GM18870 (cell line): ENCODE data around the gene GCK.

Experiments
- ATAC-seq: cut with Tn5 transposase; IDR thresholded peaks from one replicate; pipeline ENCODE4 v1.9.1; 2021; ENCODE audit warnings: moderate library complexity; ENCODE audit not compliant: unreplicated experiment

The GCK gene

DNA sequence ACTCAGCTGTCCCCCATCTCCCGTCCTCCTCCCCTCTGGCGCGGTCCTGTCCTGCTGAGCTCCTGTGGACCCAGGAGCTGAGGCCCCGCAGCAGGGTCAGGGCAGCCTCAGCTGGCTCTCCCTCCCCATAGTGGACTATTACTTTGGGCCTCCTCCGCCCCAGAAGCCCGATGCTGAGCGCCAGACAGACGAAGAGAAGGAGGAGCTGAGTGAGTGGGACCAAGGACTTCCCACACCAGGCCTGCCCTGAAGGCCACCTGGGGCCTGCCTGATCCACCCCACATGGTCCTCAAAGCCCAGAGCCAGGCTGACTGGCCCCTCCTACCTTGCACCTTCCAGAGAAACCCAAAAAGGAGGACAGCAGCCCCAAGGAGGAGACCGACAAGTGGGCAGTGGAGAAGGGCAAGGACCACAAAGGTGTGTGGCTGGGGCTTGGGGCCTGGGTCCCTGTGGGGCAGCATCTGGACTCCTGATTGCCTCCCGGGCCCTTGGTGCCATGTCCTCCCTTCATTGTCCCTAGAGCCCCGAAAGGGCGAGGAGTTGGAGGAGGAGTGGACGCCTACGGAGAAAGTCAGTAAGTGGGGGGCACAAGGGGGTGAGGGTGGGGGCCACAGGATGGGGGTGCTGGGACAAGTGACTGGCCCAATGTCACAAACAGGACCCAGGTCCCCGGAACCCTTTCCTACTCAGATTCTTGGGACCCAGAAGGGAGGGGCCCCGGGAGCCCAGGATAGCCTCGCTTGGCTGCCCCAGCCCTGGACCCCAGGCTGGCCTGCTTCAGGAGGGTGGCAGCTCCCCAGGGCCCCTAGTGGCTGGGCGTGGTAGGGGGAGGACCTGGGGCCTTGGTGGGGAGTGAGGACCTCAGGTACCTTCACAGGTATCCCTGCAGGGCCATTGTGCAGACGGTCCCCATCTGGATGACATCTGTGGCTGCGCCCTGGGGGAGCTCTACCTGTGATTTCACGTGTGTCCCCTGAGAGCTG lies 80.2 kb downstream of the GCK start:
- ATAC-seq, result no peak

DNA sequence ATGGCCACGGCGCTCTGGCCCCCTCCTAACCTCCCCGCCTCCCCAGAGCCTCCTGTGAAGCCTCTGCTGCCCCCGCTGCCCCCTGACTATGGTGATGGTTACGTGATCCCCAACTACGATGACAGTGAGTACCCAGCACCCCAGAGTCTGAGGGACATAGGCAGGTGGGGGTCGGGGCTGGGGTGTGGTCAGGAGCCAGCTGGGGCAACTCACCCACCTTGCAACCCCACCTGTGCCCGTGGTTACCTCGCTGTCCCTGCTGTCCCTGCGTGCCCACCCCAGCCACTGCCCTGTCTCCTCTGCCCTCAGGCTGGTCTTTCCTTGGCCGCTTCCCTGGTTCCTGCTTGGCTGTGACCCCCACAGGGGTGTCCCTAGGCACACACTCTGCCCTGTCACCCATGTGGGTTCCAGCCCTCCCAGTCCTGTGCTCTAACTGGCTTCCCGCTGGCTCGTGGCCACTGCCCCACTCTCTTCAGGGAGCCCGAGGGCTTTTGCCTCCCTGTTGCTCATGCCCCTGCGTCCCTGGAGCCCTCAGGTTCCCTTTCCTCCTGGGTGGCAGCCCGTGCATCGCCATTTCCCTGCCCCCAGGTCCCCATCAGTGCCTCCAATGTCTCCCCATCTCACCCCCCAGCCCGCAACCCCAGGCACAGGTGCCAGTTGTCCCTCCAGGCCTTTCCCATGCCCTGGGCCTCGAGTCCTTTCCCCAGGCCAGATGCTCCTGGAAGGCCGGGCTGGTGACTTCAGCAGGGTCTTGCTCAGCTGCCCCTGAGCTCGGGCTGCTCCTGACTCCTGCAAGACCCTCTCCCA lies 81.1 kb downstream of the GCK start:
- ATAC-seq, result no peak

DNA sequence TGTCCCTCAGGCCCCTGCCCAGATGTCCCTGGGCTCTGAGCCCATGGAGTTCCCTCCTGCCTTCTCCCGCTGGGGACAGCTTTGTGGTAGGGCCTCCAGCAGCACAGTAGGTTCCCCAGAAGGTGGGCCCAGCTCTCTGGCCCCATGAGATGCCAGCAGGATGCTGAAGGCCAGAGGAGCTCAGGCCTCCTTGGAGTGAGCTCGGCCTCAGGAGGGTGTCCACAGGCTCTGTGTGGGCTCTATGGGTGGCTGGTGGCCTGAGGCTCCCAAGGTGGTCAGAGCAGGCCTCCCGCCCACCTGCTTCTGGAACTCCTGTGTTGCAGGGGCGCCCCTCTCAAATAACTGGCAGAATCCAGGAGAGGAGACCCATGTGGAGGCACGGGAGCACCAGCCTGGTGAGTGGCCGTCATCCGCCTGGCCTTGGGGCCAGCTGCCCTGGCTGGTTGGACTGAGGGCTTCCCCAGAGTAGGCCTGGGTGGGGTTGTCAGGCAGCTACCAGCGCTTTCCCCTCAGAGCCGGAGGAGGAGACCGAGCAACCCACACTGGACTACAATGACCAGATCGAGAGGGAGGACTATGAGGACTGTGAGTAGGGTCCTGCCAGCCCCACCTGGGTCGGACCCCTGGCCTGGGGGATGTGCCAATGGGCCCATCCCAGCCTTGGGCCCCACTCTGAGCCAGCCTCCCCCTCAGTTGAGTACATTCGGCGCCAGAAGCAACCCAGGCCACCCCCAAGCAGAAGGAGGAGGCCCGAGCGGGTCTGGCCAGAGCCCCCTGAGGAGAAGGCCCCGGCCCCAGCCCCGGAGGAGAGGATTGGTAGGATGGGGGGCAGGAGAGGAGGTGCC lies 81.9 kb downstream of the GCK start:
- no peak for ATAC-seq

DNA sequence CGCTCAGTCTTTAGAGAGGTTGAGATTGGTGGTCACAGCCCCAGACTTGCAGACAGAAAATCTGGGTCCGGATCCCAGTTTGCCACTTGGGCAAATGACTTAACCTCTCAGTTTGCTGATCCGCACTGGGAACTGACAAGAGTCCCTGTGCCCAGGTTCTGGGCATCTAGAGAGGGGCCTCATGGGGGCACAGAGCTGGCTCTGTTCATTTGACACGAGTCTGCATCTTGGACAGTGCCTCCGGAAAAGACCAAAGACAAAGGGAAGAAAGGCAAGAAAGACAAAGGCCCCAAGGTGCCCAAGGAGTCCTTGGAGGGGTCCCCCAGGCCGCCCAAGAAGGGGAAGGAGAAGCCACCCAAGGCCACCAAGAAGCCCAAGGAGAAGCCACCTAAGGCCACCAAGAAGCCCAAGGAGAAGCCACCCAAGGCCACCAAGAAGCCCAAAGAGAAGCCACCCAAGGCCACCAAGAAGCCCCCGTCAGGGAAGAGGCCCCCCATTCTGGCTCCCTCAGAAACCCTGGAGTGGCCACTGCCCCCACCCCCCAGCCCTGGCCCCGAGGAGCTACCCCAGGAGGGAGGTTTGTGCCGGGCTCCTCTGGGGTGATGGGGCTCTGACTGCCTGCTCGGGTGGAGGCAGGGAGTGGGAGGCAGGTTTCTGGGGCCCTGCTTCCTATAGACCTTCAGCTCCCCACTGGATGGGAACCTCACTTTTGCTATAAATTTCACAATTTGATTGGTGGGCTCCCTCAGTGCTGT lies 82.8 kb downstream of the GCK start:
- ATAC-seq, result no peak

DNA sequence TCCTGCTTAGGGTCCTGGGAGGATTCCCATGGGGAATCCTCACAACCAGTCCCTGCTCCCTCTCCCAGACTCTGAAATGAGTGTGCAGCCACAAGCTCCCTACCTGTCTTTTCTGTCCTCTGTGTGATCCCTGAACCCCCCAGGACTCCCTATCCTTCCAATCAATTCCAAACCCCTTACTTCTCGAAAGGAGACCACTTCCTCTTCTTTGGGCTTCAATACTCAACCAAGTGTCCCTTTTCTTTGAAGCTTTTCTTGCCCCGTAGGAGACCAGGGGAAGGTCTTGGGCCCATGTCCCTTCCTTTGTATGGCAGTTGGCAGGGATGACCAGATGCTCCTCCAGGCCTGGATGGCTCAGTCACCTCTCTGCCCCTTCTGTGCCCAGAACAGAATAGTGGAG lies 83.4 kb downstream of the GCK start:
- no peak for ATAC-seq

DNA sequence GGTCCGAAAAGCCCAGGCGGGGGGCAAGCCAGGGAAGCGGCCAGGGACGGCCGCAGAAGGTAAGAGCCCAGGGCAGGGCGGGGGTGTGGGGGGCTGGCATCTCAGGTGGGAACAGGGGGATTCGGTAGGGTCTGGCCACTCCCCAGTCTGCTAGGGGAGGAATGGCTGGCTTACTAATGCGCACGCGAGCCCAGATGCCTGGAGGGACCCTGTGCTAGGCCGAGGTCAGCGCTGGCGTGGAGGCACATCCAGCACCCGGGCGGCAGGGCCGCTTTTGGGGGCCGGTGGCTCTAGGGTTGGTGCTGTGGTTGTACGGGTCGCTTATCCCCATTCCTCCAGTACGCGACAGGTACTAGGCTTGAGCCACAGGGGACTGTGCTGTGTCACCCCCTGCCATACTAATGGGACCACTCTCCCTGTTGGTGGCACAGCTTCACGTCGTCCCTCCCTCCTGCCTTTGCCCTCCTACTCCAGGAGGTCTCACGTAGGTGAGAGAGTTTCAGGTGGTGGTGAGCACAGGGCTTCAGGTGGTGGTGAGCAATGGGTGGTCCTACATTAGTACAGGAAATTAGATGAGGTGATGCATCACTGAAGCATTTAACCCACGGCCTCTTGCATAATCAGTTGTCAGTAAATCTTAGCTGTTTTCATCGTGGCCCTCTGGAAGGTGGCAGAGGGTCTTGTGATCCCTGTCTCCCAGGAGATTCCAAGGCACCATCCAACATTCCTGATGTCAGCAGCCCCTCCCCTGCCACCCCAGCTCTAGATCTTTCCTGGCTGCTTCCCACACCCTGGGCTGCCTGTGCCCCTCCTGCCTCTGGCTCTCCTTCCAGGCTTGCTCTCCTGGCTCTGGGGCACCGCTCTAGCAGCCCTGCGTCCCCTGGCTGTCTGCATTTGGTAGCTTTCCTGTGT lies 84.1 kb downstream of the GCK start:
- no peak for ATAC-seq

DNA sequence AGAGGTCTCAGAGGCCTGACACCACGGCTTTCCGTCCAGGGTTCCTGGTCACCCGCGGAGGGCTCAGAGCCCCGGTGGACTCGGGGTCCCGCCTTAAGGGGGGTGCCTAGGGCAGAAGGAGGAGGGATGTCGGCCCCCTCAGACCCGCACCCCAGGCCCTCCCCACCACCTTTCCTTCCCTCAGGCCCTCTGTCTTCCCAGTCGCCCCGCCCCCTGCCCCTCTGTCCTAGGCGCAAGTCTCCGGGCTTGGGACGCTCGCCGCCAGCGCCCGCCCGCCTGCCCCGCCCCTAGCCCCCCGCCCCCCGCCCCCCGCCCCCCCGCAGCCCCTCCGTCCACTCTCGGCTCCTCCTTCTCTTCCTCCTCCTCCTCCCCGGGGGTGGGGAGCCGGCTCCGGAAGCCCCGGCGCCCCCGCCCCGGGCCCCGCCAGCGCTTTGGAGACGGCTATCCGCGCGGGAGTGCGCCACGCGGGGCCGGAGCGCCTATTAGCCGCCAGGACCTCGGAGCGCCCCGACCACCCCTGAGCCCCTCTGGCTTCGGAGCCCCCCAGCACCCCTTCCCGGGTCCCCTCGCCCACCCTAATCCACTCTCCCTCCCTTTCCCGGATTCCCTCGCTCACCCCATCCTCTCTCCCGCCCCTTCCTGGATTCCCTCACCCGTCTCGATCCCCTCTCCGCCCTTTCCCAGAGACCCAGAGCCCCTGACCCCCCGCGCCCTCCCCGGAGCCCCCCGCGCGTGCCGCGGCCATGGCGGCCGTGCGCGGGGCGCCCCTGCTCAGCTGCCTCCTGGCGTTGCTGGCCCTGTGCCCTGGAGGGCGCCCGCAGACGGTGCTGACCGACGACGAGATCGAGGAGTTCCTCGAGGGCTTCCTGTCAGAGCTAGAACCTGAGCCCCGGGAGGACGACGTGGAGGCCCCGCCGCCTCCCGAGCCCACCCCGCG lies 85.0 kb downstream of the GCK start, which contains the start of gene AEBP1:
TSS of gene AEBP1 (plus strand) at position 423 of the 937 bp plus-strand sequence. CDS start at position 744, 321 bp downstream.
- no peak for ATAC-seq

DNA sequence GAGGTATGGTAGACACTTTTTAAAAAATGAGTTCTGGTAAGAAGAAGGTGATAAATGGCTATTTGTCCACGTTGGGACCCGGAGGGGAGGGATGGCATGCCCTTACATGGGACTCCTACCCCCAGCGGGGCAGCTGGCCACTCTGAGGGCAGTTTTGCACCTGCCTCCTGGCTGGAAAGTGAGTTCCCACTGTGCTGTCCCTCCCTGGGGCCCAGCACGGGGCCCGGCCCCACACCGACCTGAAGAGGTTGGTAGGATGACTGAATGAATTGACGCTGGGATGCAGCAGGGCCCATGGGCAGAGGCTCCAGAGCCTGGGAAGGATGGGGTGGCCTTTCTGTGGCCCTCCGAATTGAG lies 85.7 kb downstream of the GCK start:
- ATAC-seq, result no peak

DNA sequence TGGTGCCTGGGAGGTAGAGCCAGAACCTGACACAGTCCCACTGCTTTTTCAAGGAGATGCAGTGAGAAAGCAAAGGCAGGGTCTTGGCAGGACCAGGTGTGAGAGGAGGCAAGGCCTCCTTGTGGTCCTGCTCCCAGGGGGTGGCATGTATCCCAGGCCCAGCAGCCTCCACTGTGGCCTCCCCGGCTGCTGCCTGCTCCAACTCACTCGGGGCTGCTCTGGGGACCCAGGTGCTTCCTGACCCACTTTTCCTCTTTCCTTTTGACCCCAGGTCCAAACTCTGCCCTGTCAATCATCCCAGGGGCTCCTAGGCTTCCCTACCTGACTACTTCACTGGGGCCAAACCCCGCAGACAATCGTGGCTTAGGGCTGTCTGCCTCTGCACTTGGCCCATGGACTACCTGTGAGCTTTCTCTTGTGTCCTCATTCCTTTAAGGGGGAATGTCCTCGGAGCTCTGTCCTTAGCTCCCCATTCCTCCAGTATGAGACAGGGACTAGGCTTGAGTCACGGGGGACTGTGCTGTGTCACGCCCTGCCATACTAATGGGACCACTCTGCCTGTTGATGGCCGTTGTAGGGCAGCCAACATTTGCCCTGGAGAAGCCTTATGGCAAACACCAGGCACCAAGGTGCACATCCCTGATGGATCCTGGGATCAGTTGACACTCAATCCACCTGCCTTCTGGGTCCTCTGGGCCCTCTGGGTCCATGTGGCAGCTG lies 86.2 kb downstream of the GCK start:
- no peak for ATAC-seq

DNA sequence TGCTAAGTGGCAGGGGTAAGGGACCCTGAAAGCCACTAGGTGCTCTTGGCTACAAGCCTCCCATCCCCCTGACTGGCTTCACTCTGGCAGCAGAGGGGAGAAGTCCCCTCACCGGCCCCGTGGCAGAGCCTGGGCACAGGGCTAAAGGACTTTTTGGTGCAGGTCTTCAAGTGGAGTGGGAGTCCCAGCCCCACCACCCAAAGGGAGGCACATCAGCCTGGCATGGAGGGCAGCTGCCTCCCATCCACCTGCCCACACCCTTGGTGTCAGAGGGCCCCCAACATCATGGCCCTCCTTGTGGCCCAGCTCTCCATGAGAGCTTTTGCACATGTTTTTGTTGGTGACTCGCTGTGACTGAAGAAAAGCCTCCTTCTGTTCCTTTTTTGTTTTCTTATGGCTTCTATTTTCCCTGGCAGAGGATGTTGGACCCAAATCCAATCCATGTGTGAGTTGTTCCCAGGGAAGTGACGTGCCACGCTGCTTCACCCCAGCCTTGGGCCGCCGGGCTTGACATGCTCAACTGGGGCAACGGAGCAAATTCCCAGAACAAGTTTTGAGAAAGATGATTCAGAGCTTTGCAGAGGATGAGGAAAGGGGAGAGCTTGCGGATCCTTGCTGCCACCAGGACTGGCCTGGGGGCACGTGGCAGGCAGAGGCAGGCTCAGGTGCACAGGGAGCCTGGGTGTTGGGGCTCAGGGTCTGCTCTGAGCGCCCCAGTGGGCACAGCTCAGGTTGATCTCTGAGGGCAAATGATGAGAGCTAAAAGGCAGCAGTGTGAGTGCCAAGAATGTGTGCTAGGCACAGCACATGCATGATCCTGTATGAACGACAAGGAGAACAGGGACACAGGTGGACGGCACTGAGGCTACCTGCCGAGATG lies 87.0 kb downstream of the GCK start:
- ATAC-seq, result no peak

DNA sequence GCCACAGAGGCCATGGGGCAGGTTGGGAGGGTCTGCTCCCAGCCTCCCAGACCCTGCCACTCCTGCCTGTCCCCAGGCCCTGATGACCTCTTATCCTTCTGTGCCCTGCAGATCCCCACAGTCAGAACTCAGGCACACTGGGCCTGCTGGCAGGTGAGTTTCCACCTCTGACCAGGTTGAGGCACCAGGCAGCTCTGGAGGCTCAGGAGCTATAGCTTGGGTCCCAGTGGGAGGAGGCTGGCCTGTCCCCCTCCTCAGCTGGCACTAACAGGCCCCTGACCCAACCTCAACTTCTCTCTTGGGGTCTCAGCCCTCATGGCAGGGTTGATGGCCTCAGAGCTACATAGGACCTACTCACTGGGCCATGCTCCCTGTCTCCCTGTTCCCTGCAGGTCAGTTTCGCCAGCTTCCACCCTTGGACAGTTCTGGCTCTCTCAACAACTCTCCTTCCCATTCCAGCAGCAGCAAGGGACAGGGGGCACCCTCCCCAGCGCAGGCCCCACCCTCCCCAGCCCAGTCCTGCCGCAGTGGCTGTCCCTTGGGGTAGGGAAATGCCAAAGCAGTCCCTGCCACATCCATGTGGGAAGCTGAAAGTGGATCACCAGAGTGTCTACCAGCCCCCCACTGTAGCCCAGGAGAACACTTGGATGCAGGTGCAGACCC lies 87.8 kb downstream of the GCK start:
- no peak for ATAC-seq

DNA sequence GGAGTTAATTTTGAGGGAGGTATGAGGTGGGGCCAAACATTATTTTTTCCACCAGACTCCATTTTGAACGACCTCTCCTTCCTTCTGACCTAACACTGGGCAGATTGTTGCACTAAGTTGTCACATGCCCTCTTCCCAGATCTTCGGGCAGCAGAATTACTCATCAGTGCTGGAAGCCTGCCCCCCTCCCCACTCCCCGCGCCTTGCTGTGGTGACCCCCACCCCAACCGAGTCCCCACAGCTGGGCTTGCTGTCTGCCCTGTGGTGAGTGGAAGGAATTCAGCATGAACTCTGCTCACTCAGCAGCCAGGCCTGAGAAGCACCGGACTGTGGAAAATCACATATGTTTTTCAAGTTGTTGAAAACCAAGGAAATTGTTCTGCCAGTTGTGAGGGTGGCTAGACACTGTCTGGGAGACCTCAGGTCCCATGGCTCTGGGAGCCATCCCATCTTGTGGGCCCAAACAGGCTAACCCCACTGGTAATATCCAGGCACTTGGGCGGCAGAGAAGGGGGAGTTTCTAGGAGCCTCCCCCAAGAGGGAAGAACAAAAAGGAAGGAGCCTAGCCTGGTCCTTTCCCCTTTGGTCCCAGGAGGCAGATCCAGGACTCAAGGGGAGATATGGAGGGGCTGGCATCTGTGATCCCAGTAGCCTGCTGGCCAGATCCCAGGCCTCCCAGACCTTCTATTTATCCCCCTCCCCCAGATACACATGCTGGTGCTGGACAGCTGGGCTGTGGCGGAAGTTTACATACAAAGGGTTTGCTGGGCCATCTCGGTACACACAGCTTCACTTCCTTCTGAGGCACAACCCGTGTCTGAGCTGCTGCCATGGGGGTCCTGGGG lies 88.6 kb downstream of the GCK start:
- no peak for ATAC-seq

DNA sequence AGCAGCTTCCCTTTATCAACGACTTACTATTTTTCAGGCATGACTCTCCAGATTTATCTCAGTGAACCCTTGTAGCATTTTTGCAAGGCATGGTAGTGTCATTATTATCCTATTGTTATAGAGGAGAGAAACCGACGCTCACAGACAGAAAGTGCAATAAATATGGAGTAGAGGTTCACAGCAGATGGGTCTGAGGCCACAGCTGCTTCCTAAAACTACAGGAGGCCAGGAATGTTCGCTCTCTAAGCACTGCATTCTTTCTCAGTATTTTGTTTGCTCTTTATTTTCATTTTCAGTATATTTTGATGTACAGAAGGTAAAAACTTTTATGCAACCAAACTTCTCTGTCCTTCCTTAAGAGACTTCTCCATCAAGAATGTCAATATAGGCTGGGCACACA lies 89.6 kb downstream of the GCK start:
- ATAC-seq, result no peak

DNA sequence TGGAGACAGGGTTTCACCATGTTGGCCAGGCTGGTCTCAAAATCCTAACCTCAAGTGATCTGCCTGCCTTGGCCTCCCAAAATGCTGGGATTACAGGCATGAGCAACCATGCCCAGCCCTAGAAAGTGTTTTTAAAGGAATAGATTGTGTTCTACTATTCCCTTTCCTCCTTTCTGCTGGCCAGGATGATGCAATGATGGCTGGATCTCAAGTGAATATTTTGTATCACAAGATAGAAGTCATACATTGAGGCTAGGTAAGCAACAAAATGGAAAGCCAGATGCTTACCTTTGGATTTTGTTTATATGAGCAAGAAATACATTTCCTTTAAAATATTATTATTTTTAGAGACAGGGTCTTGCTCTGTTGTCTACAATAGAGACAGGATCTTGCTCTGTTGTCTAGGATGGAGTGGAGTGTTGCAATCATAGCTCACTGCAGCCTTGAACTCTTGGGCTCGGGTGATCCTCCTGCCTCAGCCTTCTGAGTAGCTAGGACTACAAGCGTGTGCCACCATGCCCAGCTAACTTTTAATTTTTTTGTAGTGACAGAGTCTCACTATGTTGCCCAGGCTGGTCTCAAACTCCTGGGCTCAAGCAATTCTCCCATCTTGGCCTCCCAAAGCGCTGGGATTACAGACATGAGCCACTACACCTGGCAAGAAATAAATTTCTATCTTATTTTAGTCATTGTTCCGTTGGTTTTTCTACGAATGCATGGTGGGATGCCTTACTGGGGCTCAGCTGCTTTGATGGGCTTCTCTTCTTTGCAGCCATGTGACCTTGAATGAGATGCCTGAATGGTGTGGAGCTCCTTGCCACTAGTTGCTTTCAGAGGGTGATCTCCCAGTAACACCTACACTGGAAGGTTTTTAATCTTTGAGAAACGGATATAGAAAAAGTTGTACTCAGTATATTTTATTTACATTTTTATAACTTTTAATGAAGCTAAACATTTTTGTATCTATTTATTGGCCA lies 90.9 kb downstream of the GCK start:
- ATAC-seq, result no peak
